Endothelial cell (in vitro differentiated cells): ENCODE data around the gene REEP3. TPM values are rescaled to one million over a fixed set of nuclear protein-coding genes. Genes with fewer than 3 reads are reported as not detected.

ENCODE experiments used
- DNase-seq: peaks from one replicate; pipeline ENCODE4 v3.0.0; 2021; ENCODE audit warnings: low spot score
- H3K27ac Mint-ChIP-seq: one replicate; pipeline ENCODE4 v1.8.0; 2021; ENCODE audit warnings: mixed read lengths, inconsistent platforms; ENCODE audit not compliant: unreplicated experiment
- H3K27me3 Mint-ChIP-seq: one replicate; pipeline ENCODE4 v1.8.0; 2021; ENCODE audit warnings: mild to moderate bottlenecking, moderate library complexity, mixed read lengths, inconsistent platforms; ENCODE audit not compliant: unreplicated experiment
- H3K36me3 Mint-ChIP-seq: one replicate; pipeline ENCODE4 v1.8.0; 2021; ENCODE audit warnings: mild to moderate bottlenecking, low read depth, mixed read lengths, inconsistent platforms; ENCODE audit not compliant: unreplicated experiment
- H3K4me1 Mint-ChIP-seq: one replicate; pipeline ENCODE4 v1.8.0; 2021; ENCODE audit warnings: mild to moderate bottlenecking, mixed read lengths, inconsistent platforms; ENCODE audit not compliant: unreplicated experiment
- H3K4me3 Mint-ChIP-seq: one replicate; pipeline ENCODE4 v1.8.0; 2021; ENCODE audit warnings: mild to moderate bottlenecking, mixed read lengths, inconsistent platforms; ENCODE audit not compliant: unreplicated experiment
- H3K9me3 Mint-ChIP-seq: one replicate; pipeline ENCODE4 v1.8.0; 2021; ENCODE audit warnings: mixed read lengths, inconsistent platforms; ENCODE audit not compliant: unreplicated experiment
- total RNA-seq: library from RNA; stranded (reverse); fragmentation: NEBNext Ultra II Directional; extraction: Animal tissue kit (Norgen Biotek cat#: 25700); gene quantifications from one replicate; pipeline ENCODE4 v1.2.1, GENCODE V29; 2021; ENCODE audit not compliant: unreplicated experiment
- TF ChIP-seq, protein P1 (sequence below): fragments of 200-600 bp; sonication (generic); IDR thresholded peaks from one replicate; pipeline ENCODE4 v1.5.0; 2021; ENCODE audit warnings: antibody characterized with exemption; ENCODE audit not compliant: unreplicated experiment

The REEP3 gene
- total RNA-seq, 1 donor from 2014 or later: 26.1 TPM

DNA sequence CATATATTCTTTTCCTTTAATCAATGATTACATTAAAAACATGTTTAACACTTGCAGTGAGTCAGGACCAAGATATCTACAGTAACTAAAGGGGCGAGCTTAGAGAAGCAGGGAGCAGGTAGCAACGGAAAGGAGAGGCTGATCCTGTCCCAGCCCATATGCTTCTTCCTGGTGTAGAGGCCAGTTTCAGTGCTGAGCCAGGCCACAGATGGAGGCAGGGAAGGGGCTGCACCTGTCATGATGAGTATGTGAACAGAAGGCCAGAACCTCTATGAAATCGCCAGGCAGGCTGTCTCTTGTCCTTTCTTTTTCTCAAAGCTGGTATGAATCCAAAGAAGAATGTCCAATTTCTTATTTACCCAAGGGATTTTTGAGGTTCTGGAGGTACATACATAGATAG lies 16.3 kb downstream of the REEP3 start:
- H3K27ac Mint-ChIP-seq: no peak overlapping the region
- TF ChIP-seq, protein P1, sequence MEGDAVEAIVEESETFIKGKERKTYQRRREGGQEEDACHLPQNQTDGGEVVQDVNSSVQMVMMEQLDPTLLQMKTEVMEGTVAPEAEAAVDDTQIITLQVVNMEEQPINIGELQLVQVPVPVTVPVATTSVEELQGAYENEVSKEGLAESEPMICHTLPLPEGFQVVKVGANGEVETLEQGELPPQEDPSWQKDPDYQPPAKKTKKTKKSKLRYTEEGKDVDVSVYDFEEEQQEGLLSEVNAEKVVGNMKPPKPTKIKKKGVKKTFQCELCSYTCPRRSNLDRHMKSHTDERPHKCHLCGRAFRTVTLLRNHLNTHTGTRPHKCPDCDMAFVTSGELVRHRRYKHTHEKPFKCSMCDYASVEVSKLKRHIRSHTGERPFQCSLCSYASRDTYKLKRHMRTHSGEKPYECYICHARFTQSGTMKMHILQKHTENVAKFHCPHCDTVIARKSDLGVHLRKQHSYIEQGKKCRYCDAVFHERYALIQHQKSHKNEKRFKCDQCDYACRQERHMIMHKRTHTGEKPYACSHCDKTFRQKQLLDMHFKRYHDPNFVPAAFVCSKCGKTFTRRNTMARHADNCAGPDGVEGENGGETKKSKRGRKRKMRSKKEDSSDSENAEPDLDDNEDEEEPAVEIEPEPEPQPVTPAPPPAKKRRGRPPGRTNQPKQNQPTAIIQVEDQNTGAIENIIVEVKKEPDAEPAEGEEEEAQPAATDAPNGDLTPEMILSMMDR: no peak
- H3K27me3 Mint-ChIP-seq: no peaks in the 10 kb centered on the region
- H3K9me3 Mint-ChIP-seq: no peaks in the 10 kb centered on the region
- H3K4me1 Mint-ChIP-seq: no peaks in the 10 kb centered on the region
- no peak for DNase-seq
- H3K4me3 Mint-ChIP-seq: no peak overlapping the region
- no peaks in the 10 kb centered on the region for H3K36me3 Mint-ChIP-seq

DNA sequence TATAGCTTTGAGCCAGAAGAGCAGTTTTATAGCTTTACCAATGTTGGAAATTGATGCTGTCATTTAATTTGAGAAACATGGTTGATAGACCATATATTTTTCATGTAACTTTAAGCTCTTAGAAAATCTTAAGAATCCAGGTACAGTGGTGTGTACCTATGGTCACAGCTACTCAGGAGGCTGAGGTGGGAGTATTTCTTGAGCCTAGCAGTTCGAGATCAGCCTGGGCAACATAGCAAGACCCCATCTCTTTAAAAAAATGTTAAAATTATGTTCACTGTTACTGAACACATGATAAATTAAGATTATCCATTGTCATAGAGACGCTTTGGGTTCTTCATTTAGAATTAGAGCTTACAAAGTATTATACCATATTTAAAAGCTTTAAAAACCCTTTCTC lies 18.2 kb downstream of the REEP3 start:
- H3K9me3 Mint-ChIP-seq: no peaks in the 10 kb centered on the region
- no peaks in the 10 kb centered on the region for H3K27me3 Mint-ChIP-seq
- H3K36me3 Mint-ChIP-seq: no peaks in the 10 kb centered on the region
- DNase-seq: no peak
- H3K4me3 Mint-ChIP-seq: no peak overlapping the region
- H3K27ac Mint-ChIP-seq: no peak overlapping the region
- H3K4me1 Mint-ChIP-seq: no peaks in the 10 kb centered on the region
- TF ChIP-seq, protein P1: no peak

DNA sequence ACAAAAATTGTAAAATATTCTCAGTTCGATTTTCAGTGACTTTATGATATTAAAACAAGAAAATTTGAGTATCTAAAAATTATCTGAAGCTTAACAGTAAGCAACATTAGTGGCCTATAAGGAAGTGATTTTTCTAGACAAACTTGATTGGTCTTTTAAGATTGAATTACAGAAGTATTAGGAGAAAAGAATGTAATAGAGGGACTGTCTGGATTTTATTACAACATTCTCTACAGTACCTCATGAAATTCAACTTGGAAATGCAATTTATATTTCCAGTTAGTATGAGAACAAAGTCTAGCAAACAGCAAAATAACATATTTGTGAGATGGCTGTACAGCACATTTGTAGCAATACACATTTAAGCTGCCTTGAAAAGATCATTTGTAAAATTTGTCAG lies 18.8 kb downstream of the REEP3 start:
- H3K27ac Mint-ChIP-seq: no peak overlapping the region
- no peak for DNase-seq
- no peak overlapping the region for H3K4me3 Mint-ChIP-seq
- no peaks in the 10 kb centered on the region for H3K9me3 Mint-ChIP-seq
- H3K27me3 Mint-ChIP-seq: no peaks in the 10 kb centered on the region
- no peaks in the 10 kb centered on the region for H3K4me1 Mint-ChIP-seq
- no peaks in the 10 kb centered on the region for H3K36me3 Mint-ChIP-seq
- TF ChIP-seq, protein P1: no peak

DNA sequence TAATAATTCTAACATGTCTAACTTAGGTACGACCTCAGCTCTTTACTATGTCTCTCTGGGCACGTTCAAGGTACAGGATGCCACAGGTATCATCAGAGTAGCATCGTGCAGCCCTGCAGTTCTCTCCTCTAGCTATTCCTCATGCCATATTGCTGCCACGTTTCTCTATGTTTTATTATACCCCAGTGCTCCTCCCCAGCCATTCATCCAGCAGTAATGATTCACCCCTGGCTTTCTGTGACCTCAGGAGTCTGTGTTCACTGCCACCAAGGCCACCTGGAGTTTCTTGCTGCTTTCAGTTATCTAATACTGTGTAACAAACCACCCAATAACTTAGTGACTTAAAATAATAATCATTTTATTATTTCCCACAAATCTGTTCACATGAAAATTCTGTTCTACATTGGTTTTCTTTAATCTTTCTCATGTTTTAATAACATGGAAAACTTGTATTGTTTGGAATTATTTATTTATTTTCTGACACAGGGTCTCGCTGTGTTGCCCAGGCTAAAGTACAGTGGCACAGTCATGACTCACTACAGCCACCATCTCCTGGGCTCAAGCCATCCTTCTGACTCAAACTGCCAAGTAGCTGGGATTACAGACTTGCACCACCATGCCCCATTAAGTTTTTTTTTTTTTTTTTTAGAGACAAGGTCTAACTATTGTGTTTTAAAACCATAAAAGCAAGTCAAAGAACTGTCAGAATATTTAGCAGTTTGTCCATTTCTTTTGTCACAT lies 21.8 kb downstream of the REEP3 start:
- H3K27ac Mint-ChIP-seq: no peak overlapping the region
- no peaks in the 10 kb centered on the region for H3K4me1 Mint-ChIP-seq
- H3K9me3 Mint-ChIP-seq: no peaks in the 10 kb centered on the region
- TF ChIP-seq, protein P1: no peak
- H3K27me3 Mint-ChIP-seq: peaks cover 1% of the 10 kb centered on the region
- no peak for DNase-seq
- H3K36me3 Mint-ChIP-seq: no peaks in the 10 kb centered on the region
- H3K4me3 Mint-ChIP-seq: no peak overlapping the region

DNA sequence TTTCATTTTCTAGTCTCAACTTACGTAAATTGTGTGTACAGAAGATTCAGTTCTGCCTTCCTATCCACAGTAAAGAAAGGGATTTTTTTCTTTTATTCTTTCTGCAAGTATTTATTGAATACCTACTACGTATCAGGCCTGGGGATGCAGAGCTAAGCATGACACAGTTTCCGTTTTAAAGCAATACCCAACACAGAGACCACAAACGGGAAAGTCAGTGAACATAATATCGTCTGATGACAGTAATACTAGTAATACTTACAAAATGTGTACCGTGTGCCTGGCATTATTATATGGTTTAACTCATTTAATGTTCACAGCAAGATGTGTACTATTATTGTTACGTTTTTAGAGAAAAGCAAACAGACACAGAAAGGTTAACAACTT lies 22.4 kb downstream of the REEP3 start:
- H3K36me3 Mint-ChIP-seq: no peaks in the 10 kb centered on the region
- no peak overlapping the region for H3K4me3 Mint-ChIP-seq

More for the DNA sequence above, 22.4 kb downstream of the REEP3 start:
- DNase-seq: no peak
- Mint-ChIP-seq H3K27me3 (peaks cover 1% of the 10 kb centered on the region), H3K4me1 (no peaks in the 10 kb centered on the region), H3K9me3 (no peaks in the 10 kb centered on the region), H3K27ac (no peak overlapping the region)
- TF ChIP-seq, protein P1: no peak
